GM18505 (cell line): Measurements from ENCODE around the gene NEK10.

Experiments
- ATAC-seq: cut with Tn5 transposase; IDR thresholded peaks from one replicate; pipeline ENCODE4 v1.9.1; 2021; ENCODE audit not compliant: unreplicated experiment
- POLR2A ChIP-seq: IDR thresholded peaks from 4 replicates; pipeline ENCODE4 v1.6.1; 2011; ENCODE audit warnings: borderline replicate concordance; ENCODE audit not compliant: insufficient read depth, insufficient read length; ENCODE audit errors: extremely low read depth

The NEK10 gene

DNA sequence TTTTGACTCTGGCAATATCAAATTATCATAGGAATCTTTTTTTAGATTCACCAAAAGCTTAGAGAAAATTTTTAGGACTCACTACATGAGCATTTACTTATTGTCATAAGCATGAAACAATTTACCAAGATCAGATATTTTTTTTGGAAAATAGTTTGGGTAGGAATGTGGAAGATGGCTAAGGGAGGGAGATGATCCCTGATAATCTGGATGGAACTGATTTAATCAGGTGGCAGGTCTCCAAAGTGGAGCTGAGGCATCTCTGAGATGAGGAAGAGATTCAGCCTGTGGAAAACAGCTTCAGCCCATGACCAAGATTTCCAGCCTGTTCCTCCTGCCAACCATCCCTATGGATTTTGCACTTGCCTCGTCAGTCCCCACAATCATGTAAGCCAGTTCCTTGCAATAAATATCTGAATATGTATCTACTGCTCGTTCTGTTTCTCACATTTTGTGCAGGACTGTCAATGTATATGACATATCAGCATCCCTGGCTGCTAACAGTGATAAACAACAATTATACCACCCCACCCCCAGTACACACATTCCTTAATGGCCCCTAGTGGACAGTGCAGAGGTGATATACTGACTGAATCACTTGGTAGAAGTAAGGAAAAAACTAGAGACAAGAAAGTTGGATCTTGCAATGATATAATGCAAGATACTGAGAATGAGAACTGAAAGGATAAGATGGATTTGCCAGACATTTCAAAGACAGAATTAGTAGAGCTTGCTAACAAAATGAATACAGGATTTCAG is 183.8 kb downstream of the NEK10 start:
- no peak for TF ChIP-seq POLR2A
- no peak for ATAC-seq

DNA sequence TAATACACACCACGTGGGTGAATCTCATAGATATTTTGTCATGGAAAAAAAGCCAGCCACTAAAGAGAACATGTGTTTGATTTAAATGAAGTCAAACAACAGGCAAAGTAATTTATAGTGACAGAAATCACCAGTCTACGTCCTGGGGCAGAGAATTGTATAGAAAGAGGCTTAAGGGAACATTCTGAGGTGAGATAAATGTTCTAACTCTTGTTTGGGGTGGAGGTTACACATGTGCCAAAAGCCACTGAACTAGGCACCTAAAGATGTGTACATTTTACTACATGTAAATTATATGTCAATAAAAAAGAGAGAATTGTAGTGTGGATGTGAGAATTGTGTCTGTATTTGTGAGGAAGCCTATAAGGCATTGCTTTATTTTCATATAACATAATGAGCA is 184.9 kb downstream of the NEK10 start:
- no peak for TF ChIP-seq POLR2A
- ATAC-seq: no peak

DNA sequence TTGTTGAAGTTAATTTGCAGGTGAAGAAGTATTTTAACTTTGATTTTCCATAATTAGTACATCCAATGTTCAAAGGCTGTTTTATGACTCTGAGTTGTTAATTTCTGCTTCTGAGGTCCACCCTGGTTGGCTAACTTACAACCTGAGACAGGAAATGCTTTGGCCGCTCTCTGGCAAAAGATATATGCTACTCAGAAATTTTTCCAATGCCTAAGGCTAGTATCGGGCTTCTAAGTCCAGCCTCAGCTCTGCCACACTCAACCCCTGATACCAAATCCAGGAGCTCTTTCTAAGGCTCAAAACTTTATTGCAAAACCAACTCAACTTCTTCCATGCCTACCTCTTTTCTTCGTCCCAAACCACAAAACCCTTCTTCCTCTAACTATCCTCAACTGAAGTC is 192.9 kb downstream of the NEK10 start:
- ATAC-seq: no peak

DNA sequence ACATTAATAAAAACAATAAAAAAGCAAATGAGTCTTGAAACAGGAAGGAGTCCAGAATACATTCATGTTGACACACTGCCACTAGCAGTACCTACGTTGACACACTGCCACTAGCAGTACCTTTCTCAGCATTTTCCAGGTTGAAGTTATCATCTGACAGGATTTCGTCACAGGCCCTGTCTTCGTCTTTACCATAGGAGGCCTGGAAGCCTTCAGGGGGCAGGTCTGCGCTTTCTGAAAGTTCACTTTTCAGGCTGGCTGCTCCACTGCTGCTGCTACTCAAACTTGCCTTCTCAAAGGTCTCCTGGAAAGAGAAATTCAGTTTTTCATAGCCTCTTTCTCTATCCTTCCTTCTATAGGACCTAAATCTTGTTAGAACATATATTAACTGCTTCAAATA is 194.7 kb downstream of the NEK10 start:
- ATAC-seq: no peak
- no peak for TF ChIP-seq POLR2A

More for the DNA sequence above, 192.9 kb downstream of the NEK10 start:
- TF ChIP-seq POLR2A: no peak

DNA sequence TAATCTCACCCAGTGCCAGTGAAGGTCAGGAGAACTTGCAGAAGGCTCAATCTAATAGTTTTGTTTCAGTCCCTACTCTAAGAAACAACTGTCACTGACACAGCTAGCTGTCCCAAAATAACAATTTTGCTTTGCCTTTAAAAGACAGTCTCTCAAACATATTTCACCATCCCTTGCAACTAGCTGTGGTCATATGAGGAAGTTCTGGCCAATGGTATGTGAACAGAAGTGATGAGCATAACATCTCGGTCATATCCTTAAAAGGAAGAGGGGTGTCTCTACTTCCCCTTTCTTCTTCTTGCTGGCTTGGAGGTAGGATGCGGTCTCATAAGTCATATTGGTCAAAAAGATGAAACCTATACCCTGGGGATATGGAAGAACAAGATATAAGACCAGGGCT is 198.1 kb downstream of the NEK10 start:
- ATAC-seq: peak; percentile 96
- TF ChIP-seq POLR2A: no peak

DNA sequence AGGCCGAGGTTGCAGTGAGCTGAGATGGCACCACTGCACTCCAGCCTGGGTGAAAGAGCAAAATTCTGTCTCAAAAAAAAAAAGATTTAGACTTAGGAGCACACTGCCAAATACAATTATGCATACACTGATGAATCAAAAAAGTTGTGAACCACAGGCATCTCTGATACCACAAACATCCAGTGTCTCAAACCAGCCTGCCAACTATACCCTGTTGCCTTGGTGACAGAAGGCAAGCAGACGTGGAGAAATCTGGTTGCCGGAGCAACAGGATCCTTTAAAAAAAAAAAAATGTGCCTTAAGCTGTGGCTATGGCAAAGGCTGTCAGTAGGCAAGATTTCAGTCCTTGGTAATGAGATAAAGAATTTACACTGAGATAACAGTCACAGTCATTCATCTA is 202.3 kb downstream of the NEK10 start:
- no peak for ATAC-seq
- TF ChIP-seq POLR2A: no peak

DNA sequence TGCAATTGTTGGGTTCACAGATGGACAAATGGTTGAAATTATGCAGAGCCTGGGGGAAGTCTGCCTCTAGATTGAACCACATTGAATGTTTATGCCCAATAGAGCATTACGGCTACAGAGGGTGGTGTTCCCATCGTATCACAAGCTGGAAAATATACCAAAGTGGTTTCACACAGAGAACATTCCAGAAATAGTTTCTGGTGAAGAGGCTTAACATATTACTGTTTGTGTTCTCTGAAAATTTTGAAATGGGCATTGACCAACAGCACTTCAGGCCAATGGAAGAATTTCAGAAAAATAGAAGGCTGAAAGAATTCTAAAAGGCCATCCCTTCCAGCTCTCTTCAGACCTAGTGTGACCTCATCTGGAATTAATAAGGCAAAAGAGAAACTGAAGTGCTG is 203.9 kb downstream of the NEK10 start:
- ATAC-seq: no peak
- TF ChIP-seq POLR2A: no peak

DNA sequence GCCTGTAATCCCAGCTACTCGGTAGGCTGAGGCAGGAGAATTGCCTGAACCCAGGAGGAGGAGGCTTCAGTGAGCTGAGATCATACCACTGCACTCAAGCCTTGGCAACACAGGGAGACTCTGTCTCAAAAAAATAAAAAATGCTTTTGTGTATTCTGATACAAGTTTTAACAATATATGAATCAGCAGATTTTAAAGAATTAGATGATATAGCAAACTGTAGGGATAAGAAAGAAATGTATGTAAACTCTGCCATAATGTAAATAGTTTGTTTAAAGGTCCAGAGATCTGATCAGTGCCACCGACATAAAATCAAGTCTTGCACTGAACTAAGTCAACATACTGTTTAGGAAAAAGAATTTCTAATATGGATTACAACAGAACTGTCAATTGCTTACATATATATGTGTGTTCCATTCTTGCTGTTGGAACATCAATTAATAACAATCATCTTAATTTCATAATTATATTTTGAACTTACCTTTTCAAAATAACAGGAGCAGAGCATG is 208.3 kb downstream of the NEK10 start:
- no peak for TF ChIP-seq POLR2A
- no peak for ATAC-seq

DNA sequence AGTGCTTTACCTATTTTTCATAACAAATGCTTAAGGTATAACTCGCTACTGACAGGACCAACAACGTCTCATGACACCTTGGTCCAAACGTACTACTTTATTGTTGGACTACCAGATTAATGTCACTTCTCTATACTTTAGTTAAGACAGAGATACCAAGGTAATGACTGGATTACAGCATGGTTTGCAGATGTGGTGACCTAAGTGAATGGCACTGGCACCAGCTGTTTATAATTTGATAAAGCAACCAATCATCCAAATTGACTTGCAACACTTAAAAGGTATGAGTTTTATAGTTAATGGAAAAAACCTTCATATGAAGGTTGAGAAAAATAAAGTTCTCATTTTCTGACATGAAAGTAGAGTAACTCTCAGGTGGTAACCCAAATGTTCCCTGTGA is 209.0 kb downstream of the NEK10 start:
- no peak for ATAC-seq
- no peak for TF ChIP-seq POLR2A

DNA sequence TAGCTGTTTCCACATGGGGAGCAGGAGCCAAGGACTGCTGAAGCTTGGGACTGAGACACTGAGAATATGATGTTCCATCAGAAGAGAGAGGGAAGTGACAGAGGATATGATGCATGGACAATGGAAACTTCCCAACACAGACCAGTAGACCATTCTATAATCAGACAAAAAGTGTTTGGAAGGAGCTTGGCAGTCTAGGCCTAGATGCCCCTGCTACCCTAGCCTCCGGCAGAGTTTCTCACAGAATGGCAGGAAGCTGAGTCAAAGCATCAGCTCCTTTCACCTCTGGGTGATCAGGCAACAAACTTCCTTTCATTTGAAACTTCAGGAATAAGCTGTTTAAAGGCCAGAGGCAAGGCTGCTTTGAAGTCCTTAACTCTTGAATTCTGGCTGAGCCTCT is 222.0 kb downstream of the NEK10 start:
- no peak for ATAC-seq
- TF ChIP-seq POLR2A: no peak

DNA sequence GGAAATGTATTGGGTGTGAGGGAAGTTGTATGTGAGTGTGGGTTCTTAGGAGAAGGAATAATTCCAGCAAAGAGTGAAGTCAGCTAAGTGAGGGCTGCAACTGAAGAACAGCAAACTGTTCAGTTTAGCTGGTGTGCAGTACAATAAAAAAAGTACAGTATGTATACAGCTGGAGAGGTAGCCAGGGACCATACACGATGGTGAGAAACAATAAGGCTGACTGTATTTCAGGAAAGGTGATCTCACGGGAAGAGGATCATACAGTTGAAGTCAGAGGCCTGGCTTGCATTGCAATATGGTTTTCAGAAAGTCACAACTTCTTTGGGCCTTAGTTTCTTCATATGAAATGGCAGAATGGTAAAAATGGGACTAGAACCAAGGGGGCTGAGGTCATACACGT is 222.4 kb downstream of the NEK10 start:
- TF ChIP-seq POLR2A: no peak

DNA sequence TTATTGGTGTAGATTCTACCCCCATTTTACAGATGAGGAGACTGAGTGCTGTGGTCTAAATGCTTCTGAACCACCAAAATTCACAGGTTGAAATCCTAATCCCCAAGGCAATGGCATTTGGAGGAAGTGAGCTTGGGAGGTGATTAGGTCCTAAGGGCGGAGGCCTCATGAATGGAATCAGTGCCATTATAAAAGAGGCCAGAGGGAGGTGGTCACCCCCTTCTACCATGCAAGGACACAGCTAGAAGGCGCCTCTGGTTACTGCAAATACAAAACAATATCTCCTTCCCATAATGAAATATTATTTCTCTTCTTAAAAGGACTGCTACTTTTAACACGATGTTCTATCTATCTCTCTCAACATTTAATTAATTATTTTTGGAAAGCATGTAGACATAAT is 223.5 kb downstream of the NEK10 start:
- TF ChIP-seq POLR2A: no peak

More for the DNA sequence above, 222.4 kb downstream of the NEK10 start:
- no peak for ATAC-seq

DNA sequence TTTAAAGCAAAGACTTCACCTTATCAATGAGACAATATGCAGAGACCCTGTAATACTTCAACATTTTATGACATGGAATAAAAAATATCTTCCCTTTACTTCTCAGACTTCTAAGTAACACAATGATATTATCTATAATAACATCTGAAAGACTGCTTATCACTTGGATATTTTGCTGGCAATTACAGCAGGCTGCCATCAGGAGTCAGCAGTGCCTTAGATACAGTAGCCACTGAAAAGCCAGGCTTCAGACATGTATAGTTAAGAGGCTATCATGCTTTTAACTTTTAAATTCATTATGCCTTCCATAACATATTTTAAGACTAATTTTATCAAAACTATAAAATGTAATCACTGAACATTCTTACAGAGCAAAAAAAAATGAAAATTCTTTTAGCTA is 227.5 kb downstream of the NEK10 start:
- ATAC-seq: no peak
- no peak for TF ChIP-seq POLR2A

More for the DNA sequence above, 223.5 kb downstream of the NEK10 start:
- no peak for ATAC-seq

DNA sequence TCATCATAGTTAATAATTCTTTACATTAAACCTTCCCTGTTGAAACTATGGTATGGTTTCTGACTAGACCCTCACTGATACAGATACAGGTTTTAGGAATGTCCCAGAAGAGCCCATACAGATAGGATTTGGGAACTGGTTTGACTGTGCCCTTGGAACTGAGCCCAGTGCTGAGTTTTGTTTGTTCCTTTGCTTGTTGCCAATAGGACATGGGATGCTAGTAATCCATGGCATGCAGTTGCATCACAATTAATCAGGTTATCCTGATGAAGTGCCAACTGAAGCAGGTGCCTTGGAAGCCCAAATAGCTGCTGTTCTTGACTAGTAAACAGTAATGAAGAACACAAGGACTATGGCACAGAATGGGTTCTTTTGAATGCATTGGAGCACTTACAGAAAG is 230.6 kb downstream of the NEK10 start:
- no peak for ATAC-seq
- TF ChIP-seq POLR2A: no peak
